ENCODE measurements around the gene THSD8. TPM values are rescaled to one million over a fixed set of nuclear protein-coding genes. Genes with fewer than 3 reads are reported as not detected.
A peak's percentile ranks its signal among the peaks of the same experiment; 100 is the strongest.

Gene THSD8
- total RNA-seq, 6 experiments from 2014 or later = 14.1 to 30.3 (median 25.6) TPM

DNA sequence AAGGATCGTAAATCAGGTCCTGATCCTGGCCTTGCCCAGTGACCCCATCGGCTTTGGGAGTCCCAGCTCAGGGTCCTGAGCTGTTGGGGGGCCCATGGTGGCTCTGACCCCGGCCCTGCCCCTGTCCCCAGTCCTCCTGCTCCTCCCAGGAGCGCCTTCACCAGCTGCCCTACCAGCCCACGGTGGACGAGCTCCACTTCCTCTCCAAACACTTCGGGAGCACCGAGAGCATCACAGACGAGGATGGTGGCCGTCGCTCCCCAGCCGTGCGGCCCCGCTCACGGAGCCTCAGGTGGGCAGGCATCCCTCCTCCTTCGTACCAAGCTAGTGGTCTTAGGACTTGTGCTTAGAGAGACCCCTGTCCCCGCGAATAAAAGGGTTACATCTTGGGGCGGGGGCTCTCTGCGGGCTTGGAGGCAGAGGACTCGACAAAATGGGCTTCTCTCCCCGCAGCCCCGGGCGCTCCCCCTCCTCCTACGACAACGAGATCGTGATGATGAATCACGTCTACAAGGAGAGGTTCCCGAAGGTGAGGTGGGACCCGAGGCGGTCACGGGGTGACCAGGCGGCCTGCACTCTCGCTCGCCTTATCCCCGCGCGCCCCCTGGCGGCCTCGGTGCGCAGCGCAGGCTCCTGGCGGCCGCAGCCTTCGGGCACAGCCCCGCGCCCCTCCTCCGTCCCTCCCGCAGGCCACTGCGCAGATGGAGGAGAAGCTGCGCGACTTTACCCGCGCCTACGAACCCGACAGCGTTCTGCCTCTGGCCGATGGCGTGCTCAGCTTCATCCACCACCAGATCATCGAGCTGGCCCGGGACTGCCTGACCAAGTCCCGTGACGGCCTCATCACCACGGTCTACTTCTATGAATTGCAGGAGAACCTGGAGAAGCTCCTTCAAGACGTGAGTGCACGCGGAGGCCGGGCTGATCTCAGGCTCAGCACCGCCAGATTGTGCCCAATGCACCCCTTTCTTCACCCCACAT is 45.6 kb downstream of the THSD8 start:
- Mint-ChIP-seq H3K4me3 (peak overlapping the region; percentile 78), H3K27me3 (ENCODE audit: insufficient read depth) (peaks cover 22% of the 10 kb centered on the region), H3K36me3 (ENCODE audit: low read depth) (no peaks in the 10 kb centered on the region), H3K27ac (no peak overlapping the region), H3K9me3 (no peaks in the 10 kb centered on the region), H3K4me1 (ENCODE audit: low read depth) (no peaks in the 10 kb centered on the region; the same call in 1 of the 2 replicates)
- peak; percentile 100 for TF ChIP-seq CTCF (IDR thresholded peaks at IDR 0.05)
- DNase-seq = peak; percentile 77

Small RNA genes within 50 kb of the gene (microRNA-seq; reads per million reads assigned to microRNA genes)
- gene MIR5684 (not detected), gene MIR6794 (not detected)

Other genes starting within 250 kb of the THSD8 start
- gene ZNF490, start 191.3 kb upstream of the THSD8 start, total RNA-seq (2021; fragmentation: NEBNext Ultra II Directional; extraction: Animal tissue kit (Norgen Biotek cat#: 25700)) = 1 to 10 TPM; 5.4 to 9.2 (median 7.8) TPM
- 10 to 100 TPM; 18.3 to 21.9 (median 19.0) TPM for gene ZNF791, start 191.1 kb upstream of the THSD8 start, total RNA-seq (2021; fragmentation: NEBNext Ultra II Directional; extraction: Animal tissue kit (Norgen Biotek cat#: 25700))
- gene MAN2B1, start 135.3 kb upstream of the THSD8 start, total RNA-seq (2021; fragmentation: NEBNext Ultra II Directional; extraction: Animal tissue kit (Norgen Biotek cat#: 25700)) = 10 to 100 TPM; 49.9 to 69.9 (median 65.2) TPM
- 10 to 100 TPM in 3 of 6 experiments, 1 to 10 TPM in 3; 8.6 to 13.3 (median 9.9) TPM for gene WDR83, start 135.3 kb upstream of the THSD8 start, total RNA-seq (2021; fragmentation: NEBNext Ultra II Directional; extraction: Animal tissue kit (Norgen Biotek cat#: 25700))
- gene DHPS, start 120.2 kb upstream of the THSD8 start, total RNA-seq (2021; fragmentation: NEBNext Ultra II Directional; extraction: Animal tissue kit (Norgen Biotek cat#: 25700)) = 10 to 100 TPM; 53.3 to 69.2 (median 59.6) TPM
- not detected for gene GNG14, start 114.1 kb upstream of the THSD8 start, total RNA-seq (2021; fragmentation: NEBNext Ultra II Directional; extraction: Animal tissue kit (Norgen Biotek cat#: 25700))
- gene FBXW9, start 105.4 kb upstream of the THSD8 start, total RNA-seq (2021; fragmentation: NEBNext Ultra II Directional; extraction: Animal tissue kit (Norgen Biotek cat#: 25700)) = 1 to 10 TPM; 4.5 to 7.1 (median 5.4) TPM
- 10 to 100 TPM; 56.8 to 78.7 (median 66.0) TPM for gene TNPO2, start 78.1 kb upstream of the THSD8 start, total RNA-seq (2021; fragmentation: NEBNext Ultra II Directional; extraction: Animal tissue kit (Norgen Biotek cat#: 25700))
- 100 to 1,000 TPM; 147 to 189 (median 176) TPM for gene TRIR, start 67.4 kb upstream of the THSD8 start, total RNA-seq (2021; fragmentation: NEBNext Ultra II Directional; extraction: Animal tissue kit (Norgen Biotek cat#: 25700))
- gene GET3, start 64.6 kb upstream of the THSD8 start, total RNA-seq (2021; fragmentation: NEBNext Ultra II Directional; extraction: Animal tissue kit (Norgen Biotek cat#: 25700)) = 100 to 1,000 TPM in 5 of 6 experiments, 10 to 100 TPM in 1; 97.0 to 116 (median 107) TPM
- gene BEST2, start 50.3 kb upstream of the THSD8 start, total RNA-seq (2021; fragmentation: NEBNext Ultra II Directional; extraction: Animal tissue kit (Norgen Biotek cat#: 25700)) = not detected
- 10 to 100 TPM; 10.5 to 13.8 (median 11.5) TPM for gene HOOK2, start 26.5 kb upstream of the THSD8 start, total RNA-seq (2021; fragmentation: NEBNext Ultra II Directional; extraction: Animal tissue kit (Norgen Biotek cat#: 25700))
- gene JUNB, start 10.6 kb upstream of the THSD8 start, total RNA-seq (2021; fragmentation: NEBNext Ultra II Directional; extraction: Animal tissue kit (Norgen Biotek cat#: 25700)) = 10 to 100 TPM; 52.1 to 89.2 (median 83.8) TPM
- 100 to 1,000 TPM; 214 to 269 (median 229) TPM for gene PRDX2, start 269 bp upstream of the THSD8 start, total RNA-seq (2021; fragmentation: NEBNext Ultra II Directional; extraction: Animal tissue kit (Norgen Biotek cat#: 25700))
- gene RNASEH2A, start 4.5 kb downstream of the THSD8 start, total RNA-seq (2021; fragmentation: NEBNext Ultra II Directional; extraction: Animal tissue kit (Norgen Biotek cat#: 25700)) = 10 to 100 TPM; 17.9 to 43.2 (median 37.7) TPM
- gene RTBDN, start 32.5 kb downstream of the THSD8 start, total RNA-seq (2021; fragmentation: NEBNext Ultra II Directional; extraction: Animal tissue kit (Norgen Biotek cat#: 25700)) = not detected
- under 1 TPM in 3 of 6 experiments, not detected in 3; 0.09 to 0.34 (median 0.26) TPM for gene MAST1, start 36.4 kb downstream of the THSD8 start, total RNA-seq (2021; fragmentation: NEBNext Ultra II Directional; extraction: Animal tissue kit (Norgen Biotek cat#: 25700))
- gene DNASE2, start 79.4 kb downstream of the THSD8 start, total RNA-seq (2021; fragmentation: NEBNext Ultra II Directional; extraction: Animal tissue kit (Norgen Biotek cat#: 25700)) = 10 to 100 TPM; 26.0 to 33.5 (median 28.4) TPM
- gene KLF1, start 85.1 kb downstream of the THSD8 start, total RNA-seq (2021; fragmentation: NEBNext Ultra II Directional; extraction: Animal tissue kit (Norgen Biotek cat#: 25700)) = not detected
- 10 to 100 TPM; 20.6 to 24.6 (median 21.1) TPM for gene GCDH, start 89.1 kb downstream of the THSD8 start, total RNA-seq (2021; fragmentation: NEBNext Ultra II Directional; extraction: Animal tissue kit (Norgen Biotek cat#: 25700))
- gene SYCE2, start 117.2 kb downstream of the THSD8 start, total RNA-seq (2021; fragmentation: NEBNext Ultra II Directional; extraction: Animal tissue kit (Norgen Biotek cat#: 25700)) = 1 to 10 TPM in 3 of 6 experiments, under 1 TPM in 3; 0.28 to 1.7 (median 0.91) TPM
- 100 to 1,000 TPM in 1 of 6 experiments, 10 to 100 TPM in 5; 87.8 to 101 (median 90.4) TPM for gene FARSA, start 131.6 kb downstream of the THSD8 start, total RNA-seq (2021; fragmentation: NEBNext Ultra II Directional; extraction: Animal tissue kit (Norgen Biotek cat#: 25700))
- 1,000 to 10,000 TPM; 1,716 to 2,461 (median 2,371) TPM for gene CALR, start 136.5 kb downstream of the THSD8 start, total RNA-seq (2021; fragmentation: NEBNext Ultra II Directional; extraction: Animal tissue kit (Norgen Biotek cat#: 25700))
- 100 to 1,000 TPM; 108 to 140 (median 129) TPM for gene RAD23A, start 143.8 kb downstream of the THSD8 start, total RNA-seq (2021; fragmentation: NEBNext Ultra II Directional; extraction: Animal tissue kit (Norgen Biotek cat#: 25700))
- 10 to 100 TPM; 34.3 to 54.3 (median 46.9) TPM for gene GADD45GIP1, start 155.2 kb downstream of the THSD8 start, total RNA-seq (2021; fragmentation: NEBNext Ultra II Directional; extraction: Animal tissue kit (Norgen Biotek cat#: 25700))
- gene DAND5, start 167.5 kb downstream of the THSD8 start, total RNA-seq (2021; fragmentation: NEBNext Ultra II Directional; extraction: Animal tissue kit (Norgen Biotek cat#: 25700)) = not detected
- 100 to 1,000 TPM; 129 to 161 (median 142) TPM for gene NFIX, start 193.4 kb downstream of the THSD8 start, total RNA-seq (2021; fragmentation: NEBNext Ultra II Directional; extraction: Animal tissue kit (Norgen Biotek cat#: 25700))

Data from HFFc6 (cell line).